Measurements from ENCODE around the gene ZNF227.

GRCh38 chr19:44180968-44181367 is 31.4 kb upstream of the ZNF227 start:
- TF ChIP-seq POLR2A (IDR thresholded peaks at IDR 0.05) (no peak), CTCF (IDR thresholded peaks at IDR 0.05) (no peak)
